ENCODE results near the gene CADPS.

GRCh38 chr3:62622553-62623174, 252.6 kb downstream of the CADPS start:
- TF ChIP-seq CTCF (IDR thresholded peaks at IDR 0.05), result peak; percentile 48 to 63 (median 61)
- no peak for TF ChIP-seq POLR2AphosphoS5 (IDR thresholded peaks at IDR 0.05)
